B cell (primary cell): ENCODE measurements around the gene TMTC4.

ENCODE experiments used
- CTCF ChIP-seq: fragments of 200-600 bp; IDR thresholded peaks from one replicate; pipeline ENCODE4 v1.8.0; 2022; ENCODE audit warnings: antibody characterized with exemption, mild to moderate bottlenecking
- EZH2 ChIP-seq: IDR thresholded peaks from 2 replicates; pipeline ENCODE4 v1.6.1; 2012; ENCODE audit warnings: borderline replicate concordance, low read depth, mild to moderate bottlenecking, moderate library complexity, low read length; ENCODE audit not compliant: insufficient read depth, poor library complexity, severe bottlenecking

GRCh38 chr13:100673713-100674571, 653 bp downstream of the TMTC4 start:
- TF ChIP-seq EZH2 (no peak), CTCF (no peak)
